Left lung (tissue), 10 donors: ENCODE results near the gene CFAP100. TPM values are rescaled to one million over a fixed set of nuclear protein-coding genes. Genes with fewer than 3 reads are reported as not detected.

ENCODE experiments used
- ATAC-seq: fragments of 200-7000 bp; cut with Tn5 transposase; one replicate; pipeline ENCODE4 v1.9.1; 2020; ENCODE audit warnings: moderate library complexity
- DNase-seq, 4 donors: peaks; one replicate each; pipeline ENCODE4 v3.0.0-alpha.2; 2013 to 2020
- H3K27ac ChIP-seq, 2 donors: fragments of 200-600 bp; sonication (generic) in 1 of 2; one replicate each; pipeline versions ENCODE4 v1.5.0 to v1.8.0; 2020 to 2021
- H3K27me3 ChIP-seq, 2 donors: fragments of 200-600 bp; sonication (generic) in 1 of 2; one replicate each; pipeline versions ENCODE4 v1.5.0 to v1.8.0; 2020 to 2021
- H3K36me3 ChIP-seq, 2 donors: fragments of 200-600 bp; sonication (generic) in 1 of 2; one replicate each; pipeline versions ENCODE4 v1.5.0 to v1.8.0; 2020 to 2021
- H3K4me1 ChIP-seq, 2 donors: fragments of 200-600 bp; one replicate each; pipeline ENCODE4 v1.8.0; 2021
- H3K4me3 ChIP-seq, 2 donors: fragments of 200-600 bp; sonication (generic) in 1 of 2; one replicate each; pipeline versions ENCODE4 v1.5.0 to v1.8.0; 2020 to 2021; ENCODE audit warnings: mild to moderate bottlenecking in 1 of 2
- H3K9me3 ChIP-seq, 2 donors: fragments of 200-600 bp; sonication (generic) in 1 of 2; one replicate each; pipeline versions ENCODE4 v1.5.0 to v1.8.0; 2020 to 2021
- CTCF ChIP-seq, 2 donors: fragments of 200-600 bp; sonication (generic) in 1 of 2; IDR thresholded peaks; one replicate each; pipeline versions ENCODE4 v1.5.0 to v1.8.0; 2021; ENCODE audit warnings: antibody characterized with exemption in 2 of 2
- intact Hi-C, 2 donors: fragments of 100-400 bp; cut with DNase I; formaldehyde crosslinking; loops; one replicate each; pipeline versions ENCODE4 v1.11.2 to v1.14.2; 2022
- polyA plus RNA-seq, 6 donors: library from polyadenylated mRNA; unstranded; fragments of 120-200 nt; gene quantifications; one replicate each; pipeline ENCODE4 v1.2.1, GENCODE V29; 2013; ENCODE audit not compliant: insufficient read length in 6 of 6
- total RNA-seq, 2 donors: library from RNA; stranded (reverse); fragmentation: NEBNext Ultra II Directional; extraction: Animal tissue kit (Norgen Biotek cat#: 25700); gene quantifications; one replicate each; pipeline ENCODE4 v1.2.1, GENCODE V29; 2021
- donor health status: DM: no; HTN: yes; CAD: no.
- donor health status: DM: no; HTN: no; CAD: no.

The CFAP100 gene
- total and polyA plus RNA-seq, 8 donors = 1.0 to 8.2 (median 6.1) TPM; not detected in 1

GRCh38 chr3:126370606-126371005, 24.1 kb upstream of the CFAP100 start:
- H3K4me1 ChIP-seq = peaks cover 5 to 7% of the 10 kb centered on the region in 2 donors
- intact Hi-C loops = no loop called here
- H3K9me3 ChIP-seq = no peaks in the 10 kb centered on the region
- peak in 1 of 4 donors; percentile 17 for DNase-seq
- no peak overlapping the region for H3K4me3 ChIP-seq
- no peaks in the 10 kb centered on the region for H3K36me3 ChIP-seq
- TF ChIP-seq CTCF (IDR thresholded peaks at IDR 0.05) = no peak
- H3K27ac ChIP-seq = no peak overlapping the region
- H3K27me3 ChIP-seq = no peaks in the 10 kb centered on the region
- ATAC-seq = no peak

- ATAC-seq = no peak
- no peak overlapping the region for H3K4me3 ChIP-seq
- no peaks in the 10 kb centered on the region for H3K27me3 ChIP-seq
- no peaks in the 10 kb centered on the region for H3K9me3 ChIP-seq
- H3K4me1 ChIP-seq = peaks cover 5 to 7% of the 10 kb centered on the region in 2 donors
- intact Hi-C loops = no loop called here
- DNase-seq = peak in 1 of 4 donors; percentile 20
- no peaks in the 10 kb centered on the region for H3K36me3 ChIP-seq
- no peak for TF ChIP-seq CTCF (IDR thresholded peaks at IDR 0.05)
- no peak overlapping the region for H3K27ac ChIP-seq
Measured at GRCh38 chr3:126371096-126371705, 23.5 kb upstream of the CFAP100 start.

GRCh38 chr3:126372413-126373145, 22.1 kb upstream of the CFAP100 start:
- Histone ChIP-seq H3K9me3 (no peaks in the 10 kb centered on the region), H3K4me3 (no peak overlapping the region), H3K36me3 (no peaks in the 10 kb centered on the region), H3K27me3 (no peaks in the 10 kb centered on the region), H3K4me1 (peaks cover 5 to 7% of the 10 kb centered on the region in 2 donors), H3K27ac (no peak overlapping the region)
- DNase-seq = peak in 1 of 4 donors; percentile 33
- no peak for TF ChIP-seq CTCF (IDR thresholded peaks at IDR 0.05)
- ATAC-seq = no peak
- intact Hi-C loops = no loop called here

GRCh38 chr3:126373146-126373613, 21.5 kb upstream of the CFAP100 start:
- TF ChIP-seq CTCF (IDR thresholded peaks at IDR 0.05) = no peak
- intact Hi-C loops = no loop called here

More at GRCh38 chr3:126373146-126373613, 21.5 kb upstream of the CFAP100 start:
- Histone ChIP-seq H3K27me3 (no peaks in the 10 kb centered on the region), H3K27ac (no peak overlapping the region), H3K9me3 (no peaks in the 10 kb centered on the region), H3K36me3 (no peaks in the 10 kb centered on the region), H3K4me3 (no peak overlapping the region), H3K4me1 (peaks cover 5 to 7% of the 10 kb centered on the region in 2 donors)
- ATAC-seq = no peak
- DNase-seq = peak in 1 of 4 donors; percentile 27
